Nucleus accumbens (tissue), 56 donors: ENCODE measurements around the gene OIP5.
"Not testable (repeated sequence)": the region's sequence is repeated elsewhere in the genome, so short reads cannot be mapped to it uniquely, and the experiment has no call there.

Experiments
- DNase-seq, 56 donors: peaks; one replicate each; lab custom pipeline; 2025; lab: John Stamatoyannopoulos, UW

OIP5 gene

DNA sequence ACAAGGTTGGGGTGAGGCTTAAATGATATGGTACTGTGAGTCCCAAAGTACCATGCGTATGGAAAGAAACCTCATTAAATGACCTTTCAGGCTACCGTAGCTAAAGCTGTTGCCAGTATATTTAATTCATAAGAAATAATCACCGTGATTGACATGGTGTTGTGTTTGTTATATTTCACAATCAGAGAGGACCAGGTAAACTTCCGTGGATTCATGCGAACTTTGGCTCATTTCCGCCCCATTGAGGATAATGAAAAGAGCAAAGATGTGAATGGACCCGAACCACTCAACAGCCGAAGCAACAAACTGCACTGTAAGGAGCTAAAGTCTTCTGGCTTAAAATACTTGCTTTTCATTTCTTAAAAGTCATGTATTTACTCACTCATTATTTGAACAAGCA lies 69.8 kb downstream of the OIP5 start:
- no peak for DNase-seq

DNA sequence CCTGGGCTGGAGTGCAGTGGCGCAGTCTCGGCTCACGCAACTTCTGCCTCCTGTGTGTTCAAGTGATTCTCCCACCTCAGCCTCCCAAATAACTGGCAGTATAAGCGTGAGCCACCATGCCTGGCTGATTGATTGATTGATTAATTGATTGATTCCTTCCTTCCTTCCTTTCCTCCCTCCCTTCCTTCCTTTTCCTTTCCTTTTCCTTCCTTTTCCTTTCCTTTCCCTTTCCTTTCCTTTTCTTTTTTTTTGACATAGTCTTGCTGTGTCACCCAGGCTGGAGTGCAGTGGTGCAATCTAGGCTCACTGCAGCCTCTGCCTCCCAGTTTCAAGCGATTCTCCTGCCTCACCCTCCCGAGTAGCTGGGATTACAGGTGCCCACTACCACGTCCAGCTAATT lies 71.5 kb downstream of the OIP5 start:
- not testable (repeated sequence) for DNase-seq

DNA sequence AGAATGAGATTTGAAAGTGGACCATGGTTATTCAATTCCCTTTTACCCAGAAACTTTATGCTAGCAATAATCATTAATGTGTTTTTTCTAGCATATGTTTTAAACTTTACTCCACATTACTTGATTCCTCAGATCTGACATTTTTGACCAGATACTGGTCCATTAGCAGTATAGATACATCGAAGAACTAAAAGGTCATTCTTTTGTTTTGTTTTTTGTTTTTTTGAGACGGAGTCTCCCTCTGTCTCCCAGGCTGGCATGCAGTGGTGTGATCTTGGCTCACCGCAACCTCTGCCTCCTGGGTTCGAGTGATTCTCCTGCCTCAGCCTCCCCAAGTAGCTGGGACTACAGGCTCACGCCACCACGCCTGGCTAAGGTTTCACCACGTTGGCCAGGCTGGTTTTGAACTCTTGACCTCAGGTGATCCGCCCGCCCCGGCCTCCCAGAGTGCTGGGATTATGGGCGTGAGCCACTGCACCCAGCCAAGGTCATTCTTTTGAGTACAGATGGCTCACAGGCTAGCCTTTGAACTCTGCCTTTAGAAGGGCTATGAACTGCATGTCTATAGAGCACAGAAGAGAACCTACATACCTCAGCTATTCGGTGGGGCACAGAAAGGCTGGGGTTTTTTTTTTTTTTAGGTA lies 72.7 kb downstream of the OIP5 start:
- no peak for DNase-seq
